HEK293T (cell line): Measurements from ENCODE around the gene RAB26.
"Not testable (repeated sequence)": the region's sequence is repeated elsewhere in the genome, so short reads cannot be mapped to it uniquely, and the experiment has no call there.

Experiments used
- ARNT ChIP-seq: fragments of 450-650 bp; IDR thresholded peaks from 2 replicates; pipeline ENCODE4 v1.6.1; 2017; ENCODE audit warnings: mild to moderate bottlenecking
- ELF4 ChIP-seq: fragments of 450-650 bp; IDR thresholded peaks from 2 replicates; pipeline ENCODE4 v1.6.1; 2017; ENCODE audit warnings: antibody characterized with exemption
- FOXM1 ChIP-seq: fragments of 450-650 bp; IDR thresholded peaks from 2 replicates; pipeline ENCODE4 v1.6.1; 2017; ENCODE audit warnings: mild to moderate bottlenecking, borderline replicate concordance
- HDGF ChIP-seq: fragments of 450-650 bp; IDR thresholded peaks from 2 replicates; pipeline ENCODE4 v1.6.1; 2017; ENCODE audit warnings: antibody characterized with exemption, borderline replicate concordance
- L3MBTL2 ChIP-seq: fragments of 450-650 bp; conservative IDR thresholded peaks from 2 replicates; pipeline ENCODE4 v1.6.1; 2016; ENCODE audit warnings: mild to moderate bottlenecking
- SP1 ChIP-seq: fragments of 450-650 bp; IDR thresholded peaks from 2 replicates; pipeline ENCODE4 v1.6.1; 2017
- SUZ12 ChIP-seq: fragments of 450-650 bp; IDR thresholded peaks from 2 replicates; pipeline ENCODE4 v1.6.1; 2016; ENCODE audit warnings: mild to moderate bottlenecking
- ZNF384 ChIP-seq: fragments of 450-650 bp; IDR thresholded peaks from 2 replicates; pipeline ENCODE4 v1.6.1; 2016
- TF ChIP-seq, protein P1 (sequence below): fragments of 450-650 bp; IDR thresholded peaks from 2 replicates; pipeline ENCODE4 v1.6.1; 2016

GRCh38 chr16:2122934-2123683, 25.3 kb upstream of the RAB26 start:
- not testable (repeated sequence) for TF ChIP-seq SUZ12, SP1, FOXM1, L3MBTL2, ELF4, ZNF384, HDGF, ARNT
- TF ChIP-seq, protein P1, sequence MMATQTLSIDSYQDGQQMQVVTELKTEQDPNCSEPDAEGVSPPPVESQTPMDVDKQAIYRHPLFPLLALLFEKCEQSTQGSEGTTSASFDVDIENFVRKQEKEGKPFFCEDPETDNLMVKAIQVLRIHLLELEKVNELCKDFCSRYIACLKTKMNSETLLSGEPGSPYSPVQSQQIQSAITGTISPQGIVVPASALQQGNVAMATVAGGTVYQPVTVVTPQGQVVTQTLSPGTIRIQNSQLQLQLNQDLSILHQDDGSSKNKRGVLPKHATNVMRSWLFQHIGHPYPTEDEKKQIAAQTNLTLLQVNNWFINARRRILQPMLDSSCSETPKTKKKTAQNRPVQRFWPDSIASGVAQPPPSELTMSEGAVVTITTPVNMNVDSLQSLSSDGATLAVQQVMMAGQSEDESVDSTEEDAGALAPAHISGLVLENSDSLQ, result not testable (repeated sequence)
